Panc1 (cell line): ENCODE data around the gene GCN1.

Experiments used
- REST ChIP-seq, 2 experiments: IDR thresholded peaks; 2 replicates each; pipeline ENCODE4 v1.6.1; 2011 to 2012; ENCODE audit warnings: low read depth in 2 of 2, control low read depth in 1 of 2, low read length in 1 of 2, mild to moderate bottlenecking in 1 of 2, moderate library complexity in 1 of 2; ENCODE audit not compliant: insufficient read depth in 1 of 2
- SIN3A ChIP-seq: IDR thresholded peaks from 2 replicates; pipeline ENCODE4 v1.6.1; 2012; ENCODE audit warnings: low read depth, mild to moderate bottlenecking, low read length, moderate library complexity, borderline replicate concordance; ENCODE audit not compliant: insufficient read depth
- TCF7L2 ChIP-seq: IDR thresholded peaks from 2 replicates; pipeline ENCODE4 v1.6.1; 2011; ENCODE audit warnings: mild to moderate bottlenecking, low read depth, low read length, inconsistent platforms
- TF ChIP-seq, protein P1 (sequence below): fragments of 450-650 bp; IDR thresholded peaks from 2 replicates; pipeline ENCODE4 v1.5.1; 2017; ENCODE audit warnings: mild to moderate bottlenecking

GRCh38 chr12:120168337-120168736 lies 26.2 kb downstream of the GCN1 start:
- TF ChIP-seq, protein P1, sequence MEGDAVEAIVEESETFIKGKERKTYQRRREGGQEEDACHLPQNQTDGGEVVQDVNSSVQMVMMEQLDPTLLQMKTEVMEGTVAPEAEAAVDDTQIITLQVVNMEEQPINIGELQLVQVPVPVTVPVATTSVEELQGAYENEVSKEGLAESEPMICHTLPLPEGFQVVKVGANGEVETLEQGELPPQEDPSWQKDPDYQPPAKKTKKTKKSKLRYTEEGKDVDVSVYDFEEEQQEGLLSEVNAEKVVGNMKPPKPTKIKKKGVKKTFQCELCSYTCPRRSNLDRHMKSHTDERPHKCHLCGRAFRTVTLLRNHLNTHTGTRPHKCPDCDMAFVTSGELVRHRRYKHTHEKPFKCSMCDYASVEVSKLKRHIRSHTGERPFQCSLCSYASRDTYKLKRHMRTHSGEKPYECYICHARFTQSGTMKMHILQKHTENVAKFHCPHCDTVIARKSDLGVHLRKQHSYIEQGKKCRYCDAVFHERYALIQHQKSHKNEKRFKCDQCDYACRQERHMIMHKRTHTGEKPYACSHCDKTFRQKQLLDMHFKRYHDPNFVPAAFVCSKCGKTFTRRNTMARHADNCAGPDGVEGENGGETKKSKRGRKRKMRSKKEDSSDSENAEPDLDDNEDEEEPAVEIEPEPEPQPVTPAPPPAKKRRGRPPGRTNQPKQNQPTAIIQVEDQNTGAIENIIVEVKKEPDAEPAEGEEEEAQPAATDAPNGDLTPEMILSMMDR: no peak
- TF ChIP-seq SIN3A (no peak), TCF7L2 (no peak), REST (IDR thresholded peaks at IDR 0.05; ENCODE audit: insufficient read depth in 1 of 2, low read depth in 2 of 2, low read length in 1 of 2) (no peak)
